ENCODE measurements around the gene CCDC74A.
"Not testable (repeated sequence)": the region's sequence is repeated elsewhere in the genome, so short reads cannot be mapped to it uniquely, and the experiment has no call there.

The CCDC74A gene

GRCh38 chr2:131517106-131517831 lies 10.4 kb upstream of the CCDC74A start:
- no peaks in the 10 kb centered on the region for H3K9me3 ChIP-seq (ENCODE audit: control insufficient read depth in 5 of 5, low read length in 5 of 5)
- H3K4me1 ChIP-seq (ENCODE audit: control insufficient read depth in 5 of 5, insufficient read depth in 5 of 5, low read length in 5 of 5), result no peaks in the 10 kb centered on the region
- no peak overlapping the region for H3K27ac ChIP-seq (ENCODE audit: low read depth, low read length)
- no peaks in the 10 kb centered on the region for H3K27me3 ChIP-seq (ENCODE audit: control insufficient read depth in 5 of 5, insufficient read depth in 4 of 5, low read length in 5 of 5)
- H3K36me3 ChIP-seq (ENCODE audit: control insufficient read depth in 5 of 5, insufficient read depth in 5 of 5, low read length in 5 of 5), result peaks cover 0 to 82% (median 55%) of the 10 kb centered on the region in 5 donors
- H3K9ac ChIP-seq (ENCODE audit: low read length in 5 of 5), result no peak overlapping the region
- no peak overlapping the region for H3K4me3 ChIP-seq (ENCODE audit: low read depth in 1 of 5, low read length in 5 of 5)

GRCh38 chr2:131517856-131518255 lies 9.8 kb upstream of the CCDC74A start:
- not testable (repeated sequence) for H3K9ac ChIP-seq (ENCODE audit: low read length in 5 of 5); H3K27ac ChIP-seq (ENCODE audit: low read depth, low read length); H3K4me3 ChIP-seq (ENCODE audit: low read depth in 1 of 5, low read length in 5 of 5); H3K9me3 ChIP-seq (ENCODE audit: control insufficient read depth in 5 of 5, low read length in 5 of 5); H3K27me3 ChIP-seq (ENCODE audit: control insufficient read depth in 5 of 5, insufficient read depth in 4 of 5, low read length in 5 of 5); H3K4me1 ChIP-seq (ENCODE audit: control insufficient read depth in 5 of 5, insufficient read depth in 5 of 5, low read length in 5 of 5)
- peaks cover 0 to 76% (median 52%) of the 10 kb centered on the region in 5 donors for H3K36me3 ChIP-seq (ENCODE audit: control insufficient read depth in 5 of 5, insufficient read depth in 5 of 5, low read length in 5 of 5)

- H3K9ac ChIP-seq (ENCODE audit: low read length in 5 of 5); H3K27me3 ChIP-seq (ENCODE audit: control insufficient read depth in 5 of 5, insufficient read depth in 4 of 5, low read length in 5 of 5); H3K4me3 ChIP-seq (ENCODE audit: low read depth in 1 of 5, low read length in 5 of 5); H3K9me3 ChIP-seq (ENCODE audit: control insufficient read depth in 5 of 5, low read length in 5 of 5); H3K4me1 ChIP-seq (ENCODE audit: control insufficient read depth in 5 of 5, insufficient read depth in 5 of 5, low read length in 5 of 5); H3K27ac ChIP-seq (ENCODE audit: low read depth, low read length): not testable (repeated sequence)
- H3K36me3 ChIP-seq (ENCODE audit: control insufficient read depth in 5 of 5, insufficient read depth in 5 of 5, low read length in 5 of 5), result peaks cover 0 to 70% (median 46%) of the 10 kb centered on the region in 5 donors
Measured at GRCh38 chr2:131518531-131518930, 9.2 kb upstream of the CCDC74A start.

- no peaks in the 10 kb centered on the region for H3K4me1 ChIP-seq (ENCODE audit: control insufficient read depth in 5 of 5, insufficient read depth in 5 of 5, low read length in 5 of 5)
- H3K9me3 ChIP-seq (ENCODE audit: control insufficient read depth in 5 of 5, low read length in 5 of 5), result no peaks in the 10 kb centered on the region
- H3K36me3 ChIP-seq (ENCODE audit: control insufficient read depth in 5 of 5, insufficient read depth in 5 of 5, low read length in 5 of 5), result peaks cover 0 to 61% (median 41%) of the 10 kb centered on the region in 5 donors
- no peak overlapping the region for H3K4me3 ChIP-seq (ENCODE audit: low read depth in 1 of 5, low read length in 5 of 5)
- no peaks in the 10 kb centered on the region for H3K27me3 ChIP-seq (ENCODE audit: control insufficient read depth in 5 of 5, insufficient read depth in 4 of 5, low read length in 5 of 5)
- no peak overlapping the region for H3K9ac ChIP-seq (ENCODE audit: low read length in 5 of 5)
- no peak overlapping the region for H3K27ac ChIP-seq (ENCODE audit: low read depth, low read length)
Measured at GRCh38 chr2:131519466-131519865, 8.2 kb upstream of the CCDC74A start.

- H3K4me3 ChIP-seq (ENCODE audit: low read depth in 1 of 5, low read length in 5 of 5); H3K4me1 ChIP-seq (ENCODE audit: control insufficient read depth in 5 of 5, insufficient read depth in 5 of 5, low read length in 5 of 5); H3K27me3 ChIP-seq (ENCODE audit: control insufficient read depth in 5 of 5, insufficient read depth in 4 of 5, low read length in 5 of 5); H3K9me3 ChIP-seq (ENCODE audit: control insufficient read depth in 5 of 5, low read length in 5 of 5); H3K27ac ChIP-seq (ENCODE audit: low read depth, low read length); H3K9ac ChIP-seq (ENCODE audit: low read length in 5 of 5): not testable (repeated sequence)
- peaks cover 0 to 56% (median 41%) of the 10 kb centered on the region in 5 donors for H3K36me3 ChIP-seq (ENCODE audit: control insufficient read depth in 5 of 5, insufficient read depth in 5 of 5, low read length in 5 of 5)
Measured at GRCh38 chr2:131519871-131520470, 7.7 kb upstream of the CCDC74A start.

- Histone ChIP-seq H3K27ac (ENCODE audit: low read depth, low read length) (no peak overlapping the region), H3K9me3 (ENCODE audit: control insufficient read depth in 5 of 5, low read length in 5 of 5) (no peaks in the 10 kb centered on the region), H3K4me3 (ENCODE audit: low read depth in 1 of 5, low read length in 5 of 5) (no peak overlapping the region), H3K9ac (ENCODE audit: low read length in 5 of 5) (no peak overlapping the region), H3K27me3 (ENCODE audit: control insufficient read depth in 5 of 5, insufficient read depth in 4 of 5, low read length in 5 of 5) (no peaks in the 10 kb centered on the region), H3K4me1 (ENCODE audit: control insufficient read depth in 5 of 5, insufficient read depth in 5 of 5, low read length in 5 of 5) (no peaks in the 10 kb centered on the region), H3K36me3 (ENCODE audit: control insufficient read depth in 5 of 5, insufficient read depth in 5 of 5, low read length in 5 of 5) (peaks cover 0 to 50% (median 41%) of the 10 kb centered on the region in 5 donors)
Measured at GRCh38 chr2:131520526-131520925, 7.2 kb upstream of the CCDC74A start.

GRCh38 chr2:131521524-131521923 lies 6.2 kb upstream of the CCDC74A start:
- not testable (repeated sequence) for H3K9ac ChIP-seq (ENCODE audit: low read length in 5 of 5); H3K4me1 ChIP-seq (ENCODE audit: control insufficient read depth in 5 of 5, insufficient read depth in 5 of 5, low read length in 5 of 5); H3K4me3 ChIP-seq (ENCODE audit: low read depth in 1 of 5, low read length in 5 of 5); H3K27ac ChIP-seq (ENCODE audit: low read depth, low read length); H3K9me3 ChIP-seq (ENCODE audit: control insufficient read depth in 5 of 5, low read length in 5 of 5); H3K27me3 ChIP-seq (ENCODE audit: control insufficient read depth in 5 of 5, insufficient read depth in 4 of 5, low read length in 5 of 5)
- peaks cover 0 to 44% (median 35%) of the 10 kb centered on the region in 5 donors for H3K36me3 ChIP-seq (ENCODE audit: control insufficient read depth in 5 of 5, insufficient read depth in 5 of 5, low read length in 5 of 5)

- Histone ChIP-seq H3K9me3 (ENCODE audit: control insufficient read depth in 5 of 5, low read length in 5 of 5) (no peaks in the 10 kb centered on the region), H3K4me3 (ENCODE audit: low read depth in 1 of 5, low read length in 5 of 5) (no peak overlapping the region), H3K27me3 (ENCODE audit: control insufficient read depth in 5 of 5, insufficient read depth in 4 of 5, low read length in 5 of 5) (no peaks in the 10 kb centered on the region), H3K4me1 (ENCODE audit: control insufficient read depth in 5 of 5, insufficient read depth in 5 of 5, low read length in 5 of 5) (peaks cover 0 to under 1% (median 0%) of the 10 kb centered on the region in 5 donors), H3K27ac (ENCODE audit: low read depth, low read length) (no peak overlapping the region), H3K9ac (ENCODE audit: low read length in 5 of 5) (no peak overlapping the region), H3K36me3 (ENCODE audit: control insufficient read depth in 5 of 5, insufficient read depth in 5 of 5, low read length in 5 of 5) (peaks cover 0 to 37% (median 32%) of the 10 kb centered on the region in 5 donors)
Measured at GRCh38 chr2:131521961-131522781, 5.5 kb upstream of the CCDC74A start.

- H3K9me3 ChIP-seq (ENCODE audit: control insufficient read depth in 5 of 5, low read length in 5 of 5); H3K4me3 ChIP-seq (ENCODE audit: low read depth in 1 of 5, low read length in 5 of 5): not testable (repeated sequence)
Measured at GRCh38 chr2:131525256-131525655, 2.4 kb upstream of the CCDC74A start.

More at GRCh38 chr2:131525256-131525655, 2.4 kb upstream of the CCDC74A start:
- not testable (repeated sequence) for H3K27ac ChIP-seq (ENCODE audit: low read depth, low read length); H3K4me1 ChIP-seq (ENCODE audit: control insufficient read depth in 5 of 5, insufficient read depth in 5 of 5, low read length in 5 of 5); H3K9ac ChIP-seq (ENCODE audit: low read length in 5 of 5); H3K27me3 ChIP-seq (ENCODE audit: control insufficient read depth in 5 of 5, insufficient read depth in 4 of 5, low read length in 5 of 5)
- peaks cover 0 to 12% (median 6%) of the 10 kb centered on the region in 5 donors for H3K36me3 ChIP-seq (ENCODE audit: control insufficient read depth in 5 of 5, insufficient read depth in 5 of 5, low read length in 5 of 5)
